CD4-positive, alpha-beta T cell treated with Interleukin-17A for 1 hour (primary cell): ENCODE results near the gene PCDHGA7.
"Not testable (repeated sequence)": the region's sequence is repeated elsewhere in the genome, so short reads cannot be mapped to it uniquely, and the experiment has no call there.

ENCODE experiments used
- DNase-seq: peaks from one replicate; pipeline ENCODE4 v3.0.0-alpha.2; 2020

Gene PCDHGA7

GRCh38 chr5:141430332-141431113 is 48.0 kb downstream of the PCDHGA7 start, which contains the start of gene PCDHGA12:
TSS of gene PCDHGA12 (plus strand) at chr5:141430507. CDS start at chr5:141430760, 253 bp downstream.
- peak; percentile 41 for DNase-seq

GRCh38 chr5:141431286-141431685 is 48.7 kb downstream of the PCDHGA7 start:
- no peak for DNase-seq

GRCh38 chr5:141432308-141432707 is 49.8 kb downstream of the PCDHGA7 start:
- not testable (repeated sequence) for DNase-seq

GRCh38 chr5:141432726-141433125 is 50.2 kb downstream of the PCDHGA7 start:
- DNase-seq, result not testable (repeated sequence)

GRCh38 chr5:141434006-141434405 is 51.5 kb downstream of the PCDHGA7 start:
- DNase-seq, result no peak
